KG1 (cell line): ENCODE data around the gene CLSTN1.
"Not testable (repeated sequence)": the region's sequence is repeated elsewhere in the genome, so short reads cannot be mapped to it uniquely, and the experiment has no call there.

Experiments
- DNase-seq: peaks from one replicate; lab custom pipeline; 2025; lab: John Stamatoyannopoulos, UW

CLSTN1 gene

DNA sequence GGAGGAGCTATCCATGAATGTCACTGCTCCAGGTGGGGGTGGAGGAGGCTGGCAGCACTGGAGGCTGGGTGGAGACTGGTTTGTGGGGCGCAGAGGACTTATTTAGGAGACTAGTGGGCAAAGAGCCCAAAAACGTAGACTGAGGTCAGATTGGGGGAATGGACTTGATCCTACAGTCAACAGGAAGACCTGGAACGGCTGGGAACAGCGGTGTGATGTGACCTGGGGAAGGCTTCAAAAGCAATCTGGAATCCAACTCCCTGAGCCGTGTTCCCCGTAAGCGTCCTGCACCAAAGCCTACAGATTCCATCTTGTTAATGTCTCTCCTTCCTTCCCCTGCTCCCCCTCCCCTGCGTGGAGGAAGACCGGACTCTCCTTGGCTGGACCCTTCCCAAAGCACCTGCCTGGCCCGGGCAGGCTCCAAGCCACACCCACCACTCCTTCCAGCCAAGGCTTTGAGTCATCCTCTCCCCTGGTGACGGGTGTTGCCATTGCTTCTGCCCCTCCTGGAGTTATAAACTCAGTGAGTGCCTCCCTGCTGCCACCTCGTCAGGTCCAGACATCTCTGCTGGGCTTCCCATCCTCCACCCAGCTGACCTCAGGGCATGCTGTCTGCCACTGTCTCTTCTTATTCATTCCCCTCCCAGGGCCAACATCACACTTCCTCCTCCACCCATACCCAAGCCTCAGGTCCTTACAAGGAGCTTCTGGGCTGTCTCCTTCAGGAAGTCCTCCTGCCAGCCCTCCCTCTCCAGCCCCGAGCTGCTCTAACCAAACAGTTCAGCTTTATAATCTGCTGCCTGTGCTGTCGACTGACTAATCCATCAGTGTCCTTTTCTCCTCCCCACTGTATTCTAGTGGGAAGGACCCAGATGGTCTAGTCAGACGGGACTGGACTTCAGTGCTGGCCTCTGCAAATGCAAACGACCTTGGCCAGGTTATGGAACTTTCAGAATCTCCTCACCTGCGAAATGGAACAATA, 1.6 kb upstream of the CLSTN1 start:
- DNase-seq, result no peak

DNA sequence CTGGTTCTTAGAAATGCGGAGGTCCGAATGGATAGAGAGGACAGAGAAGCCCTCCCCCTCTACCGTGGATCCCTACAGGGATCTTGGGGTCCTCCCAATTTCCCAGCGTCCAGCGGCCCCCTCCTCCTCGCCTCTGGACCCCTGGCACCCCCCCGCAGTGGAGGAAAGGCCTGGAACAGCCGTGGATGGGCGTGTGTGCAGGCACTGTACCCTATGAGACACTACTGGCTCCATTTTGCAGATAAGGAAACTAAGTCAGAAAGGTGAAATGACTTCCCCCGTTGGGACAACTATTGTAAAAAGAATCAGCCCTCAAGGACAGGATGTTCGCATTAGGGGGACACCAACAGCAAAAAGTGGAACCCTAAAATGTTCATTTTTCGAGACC, 931 bp upstream of the CLSTN1 start:
- DNase-seq, result no peak

DNA sequence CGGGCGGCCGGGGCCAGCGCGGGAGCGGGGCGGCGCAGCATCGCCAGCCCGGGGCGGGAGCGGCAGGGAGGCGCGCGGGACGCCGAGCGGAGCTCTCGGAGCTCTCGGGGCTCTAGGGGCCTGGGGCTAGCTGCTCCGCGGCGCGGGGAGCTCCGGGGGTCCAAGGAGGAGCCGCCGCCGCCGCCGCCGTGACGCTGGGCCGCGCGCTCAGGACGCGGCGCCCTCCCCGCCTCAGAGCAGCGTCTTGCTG, 147 bp downstream of the CLSTN1 start:
- no peak for DNase-seq

DNA sequence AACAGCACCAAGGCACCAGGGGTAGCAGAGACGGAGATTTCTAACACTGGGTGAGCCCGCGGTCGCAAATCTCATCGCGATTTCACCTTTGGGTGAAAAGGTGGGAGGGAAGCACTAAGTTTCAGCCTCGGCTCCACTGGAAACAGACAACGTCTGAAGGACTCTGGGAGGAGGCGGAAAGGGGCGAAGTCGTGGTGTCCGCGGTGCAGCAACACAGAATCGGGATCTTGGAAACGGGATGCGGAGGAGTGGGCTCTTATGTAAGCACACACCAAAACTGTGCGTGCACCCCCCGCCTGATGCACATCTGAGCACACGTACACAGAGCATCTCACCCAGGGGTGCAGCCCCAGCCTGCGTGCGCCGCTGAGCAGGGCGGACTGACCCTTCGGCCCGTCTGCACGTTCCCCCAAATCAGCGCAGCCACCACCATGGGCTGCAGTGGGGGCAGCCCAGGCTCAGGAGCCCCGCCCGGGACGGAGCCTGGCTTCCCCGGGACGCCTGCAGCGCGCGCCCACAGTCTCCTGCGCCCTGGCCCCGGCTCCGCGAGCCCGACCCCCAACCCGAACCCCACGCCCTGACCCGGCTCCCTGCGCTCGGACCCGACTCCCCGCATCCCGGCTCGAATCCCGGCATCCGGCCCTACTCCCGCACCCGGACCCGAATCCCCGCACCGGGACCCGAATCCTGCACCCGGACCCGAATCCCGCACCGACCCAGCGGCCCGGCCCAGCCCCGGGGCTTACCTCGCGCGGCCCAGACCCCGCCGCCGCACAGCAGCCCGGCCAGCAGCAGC, 670 bp downstream of the CLSTN1 start:
- DNase-seq, result no peak

DNA sequence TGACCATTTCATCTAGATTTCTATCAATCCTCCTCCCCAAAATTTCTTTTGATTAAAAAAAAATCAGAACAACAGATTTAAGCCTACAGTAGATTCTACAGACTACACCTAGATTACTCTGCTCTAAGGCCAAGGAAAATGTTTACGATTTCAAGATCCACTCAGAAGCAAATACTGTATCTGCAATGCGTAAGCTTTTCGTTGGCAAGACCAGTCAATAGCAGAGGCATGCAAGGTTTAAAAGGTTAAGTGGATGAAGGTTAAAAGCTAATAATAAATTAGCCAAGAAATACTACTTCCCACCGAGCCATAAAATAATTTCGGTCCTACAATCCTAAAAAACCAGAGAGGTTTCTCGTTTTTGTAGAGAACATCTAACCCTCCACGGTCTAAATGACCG, 1.3 kb downstream of the CLSTN1 start:
- DNase-seq, result no peak

DNA sequence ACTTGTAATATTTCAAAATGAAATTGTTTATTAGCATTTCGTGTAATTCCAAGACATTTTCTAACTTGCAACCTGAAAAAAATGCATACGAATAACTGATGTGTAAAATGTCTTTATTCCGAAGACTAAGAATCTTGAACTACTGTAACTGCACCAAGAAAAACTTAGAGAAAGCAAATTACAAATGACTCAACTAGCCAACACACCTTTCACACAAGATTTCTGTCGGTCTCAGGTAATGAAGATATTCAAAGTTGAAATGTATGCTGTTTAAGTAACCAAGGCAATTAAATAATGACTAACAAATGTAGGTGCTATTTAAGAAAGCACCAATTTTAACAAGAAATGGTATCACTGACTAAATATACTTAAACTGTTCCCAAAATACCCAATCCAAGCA, 2.1 kb downstream of the CLSTN1 start:
- no peak for DNase-seq

DNA sequence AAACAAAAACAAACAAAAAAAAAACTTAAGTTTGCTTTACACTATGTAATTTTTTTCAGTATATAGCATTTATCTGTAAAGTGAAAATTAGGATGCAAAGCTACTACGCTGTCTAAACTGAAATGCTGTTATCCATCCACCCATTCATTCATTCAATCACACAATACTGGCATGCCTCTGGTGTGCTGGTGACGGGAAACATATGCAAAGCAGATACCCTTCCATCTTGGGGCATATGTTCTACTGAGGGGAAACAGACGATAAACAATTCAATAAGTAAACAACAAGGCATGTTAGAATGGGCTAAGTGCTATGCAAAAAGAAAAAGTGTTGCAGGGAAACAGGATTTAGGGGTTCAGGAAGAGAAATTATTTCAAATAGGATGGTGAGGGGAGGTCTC, 3.2 kb downstream of the CLSTN1 start:
- DNase-seq, result no peak

DNA sequence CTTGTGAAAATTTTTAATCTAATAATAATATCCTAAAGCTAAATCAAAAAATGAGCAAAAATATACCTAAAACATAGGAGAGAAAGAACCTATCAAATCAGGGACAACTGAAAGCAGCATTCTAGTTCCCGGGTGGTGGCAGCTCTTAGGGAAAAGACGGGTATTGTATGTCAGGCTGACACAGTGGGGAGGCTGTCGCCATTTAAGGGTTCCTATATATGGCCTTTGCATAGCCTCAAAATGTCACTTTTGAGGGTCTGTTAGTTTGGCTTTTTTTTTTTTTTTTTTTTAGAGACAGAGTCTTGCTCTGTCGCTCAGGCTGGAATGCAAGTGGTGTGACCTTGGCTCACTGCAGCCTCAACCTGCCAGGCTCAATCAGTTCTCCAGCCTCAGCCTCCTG, 6.0 kb downstream of the CLSTN1 start:
- no peak for DNase-seq

DNA sequence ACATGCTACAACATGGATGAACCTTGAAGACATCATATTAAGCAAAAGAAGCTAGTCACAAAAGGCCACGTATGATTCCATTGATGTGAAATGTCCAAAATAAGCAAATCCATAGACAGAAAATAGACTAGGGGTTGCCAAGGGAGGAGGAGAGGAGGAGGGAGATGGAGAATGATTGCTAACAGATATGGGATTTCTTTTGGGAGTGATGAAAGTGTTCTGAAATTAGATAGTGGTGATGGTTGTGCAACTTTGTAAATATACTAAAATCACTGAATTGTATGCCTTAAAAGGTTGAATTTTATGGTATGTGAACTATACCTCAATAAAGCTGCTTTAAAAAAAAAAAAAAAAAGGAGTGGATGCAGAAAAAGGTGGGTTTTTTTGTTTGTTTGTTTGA, 7.6 kb downstream of the CLSTN1 start:
- no peak for DNase-seq

DNA sequence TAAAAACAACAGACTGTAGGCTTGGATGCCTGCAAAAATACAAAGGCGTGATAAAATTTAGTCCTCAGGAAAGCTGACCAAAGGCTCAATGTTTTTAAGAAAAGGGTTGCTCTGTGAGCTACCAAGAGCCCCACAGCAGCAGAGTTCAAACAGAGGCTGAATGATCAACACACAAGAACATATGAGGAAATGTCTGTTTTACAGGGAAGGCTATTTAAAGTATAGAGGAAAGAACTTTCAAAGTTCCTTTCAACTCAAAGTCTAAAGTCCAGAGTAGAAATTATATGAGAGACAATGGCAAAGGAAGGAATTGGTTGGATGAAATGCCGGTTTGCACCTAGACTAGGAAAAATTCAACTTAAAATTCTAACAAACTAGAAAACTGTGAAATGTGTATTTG, 8.6 kb downstream of the CLSTN1 start:
- no peak for DNase-seq

DNA sequence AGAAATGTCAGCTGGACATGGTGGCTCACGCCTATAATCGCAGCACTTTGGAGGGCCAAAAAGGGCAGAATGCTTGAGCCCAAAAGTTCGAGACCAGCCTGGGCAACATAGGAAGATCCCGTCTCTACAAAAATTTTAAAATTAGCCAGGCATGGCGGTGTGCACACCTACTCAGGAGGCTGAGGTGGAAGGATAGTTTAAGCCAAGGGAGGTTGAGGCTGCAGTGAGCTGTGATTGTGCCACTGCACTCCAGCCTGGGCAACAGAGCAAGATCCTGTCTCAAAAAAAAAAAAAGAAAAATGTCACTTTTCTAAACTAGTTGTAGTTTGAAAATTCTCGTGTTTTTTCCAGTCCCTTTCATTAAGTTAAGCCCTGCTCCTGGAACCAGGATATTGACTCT, 9.1 kb downstream of the CLSTN1 start:
- DNase-seq, result no peak

DNA sequence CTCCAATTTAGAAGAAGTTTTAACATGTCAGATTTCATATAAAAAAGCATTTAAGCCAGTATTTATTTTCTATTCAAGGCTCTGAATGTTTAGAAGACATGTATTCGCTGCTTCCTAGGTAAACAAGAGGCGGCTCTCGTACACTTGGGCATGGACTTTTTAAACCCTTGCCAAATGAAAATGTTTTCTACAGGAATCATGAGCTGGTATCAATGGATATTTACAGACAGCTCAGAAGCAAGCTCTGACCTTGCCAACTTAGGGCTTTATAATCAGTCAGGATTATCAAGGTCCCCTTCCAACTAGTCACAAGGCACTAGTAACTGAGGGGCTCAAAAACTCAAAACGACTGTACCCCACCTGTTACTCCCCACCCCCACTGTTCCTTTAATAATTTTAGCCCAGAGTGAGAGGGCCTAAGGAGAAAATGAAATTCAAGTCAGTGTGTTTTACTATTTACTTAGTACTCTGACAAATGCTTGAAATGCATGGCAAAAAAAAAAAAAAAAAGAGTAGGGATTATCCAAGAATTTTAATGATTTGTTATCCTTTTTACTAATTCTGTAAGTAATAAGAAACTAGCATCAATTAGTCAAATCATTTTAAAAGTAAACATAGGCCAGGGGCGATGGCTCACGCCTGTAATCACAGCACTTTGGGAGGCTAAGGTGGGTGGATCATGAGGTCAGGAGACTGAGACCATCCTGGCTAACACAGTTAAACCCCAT, 12.4 kb downstream of the CLSTN1 start:
- no peak for DNase-seq

DNA sequence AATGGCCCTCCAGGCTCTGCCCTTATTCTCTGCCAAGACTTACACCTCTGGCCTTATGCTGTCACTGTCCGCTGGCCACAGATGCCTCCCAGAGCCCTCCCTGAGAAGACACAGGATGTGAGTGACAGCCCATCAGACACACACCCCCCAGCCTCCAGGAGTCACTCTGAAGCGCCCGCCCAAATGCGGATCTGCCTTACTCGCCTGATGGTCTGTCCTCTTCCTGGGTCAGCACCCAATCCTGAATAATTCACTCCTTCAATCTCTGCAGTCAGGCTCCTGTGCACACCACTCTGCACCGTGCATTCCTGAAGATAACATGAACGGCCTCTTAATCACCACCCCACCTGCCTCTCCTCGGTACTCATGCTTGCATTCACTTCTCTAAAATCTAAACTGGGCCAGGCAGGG, 14.7 kb downstream of the CLSTN1 start:
- no peak for DNase-seq

DNA sequence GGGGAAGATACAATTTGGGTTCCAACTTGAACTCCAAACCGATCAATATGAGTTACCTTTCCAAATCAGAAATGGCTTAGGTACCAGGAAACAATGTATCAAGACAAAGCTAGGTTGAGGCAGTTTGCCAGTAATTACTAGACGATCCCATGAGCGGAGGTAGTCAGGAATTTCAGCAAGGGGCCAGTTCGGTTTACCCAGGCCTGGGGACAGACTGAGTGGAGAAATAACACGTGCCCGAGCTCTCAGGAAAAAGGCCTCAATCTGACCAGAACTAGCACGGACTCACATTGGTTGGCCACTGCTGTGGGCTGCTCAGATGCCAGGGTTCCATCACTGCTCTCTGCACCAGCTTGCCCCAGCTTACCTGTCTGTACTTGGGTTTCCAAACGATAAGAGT, 15.3 kb downstream of the CLSTN1 start:
- no peak for DNase-seq

DNA sequence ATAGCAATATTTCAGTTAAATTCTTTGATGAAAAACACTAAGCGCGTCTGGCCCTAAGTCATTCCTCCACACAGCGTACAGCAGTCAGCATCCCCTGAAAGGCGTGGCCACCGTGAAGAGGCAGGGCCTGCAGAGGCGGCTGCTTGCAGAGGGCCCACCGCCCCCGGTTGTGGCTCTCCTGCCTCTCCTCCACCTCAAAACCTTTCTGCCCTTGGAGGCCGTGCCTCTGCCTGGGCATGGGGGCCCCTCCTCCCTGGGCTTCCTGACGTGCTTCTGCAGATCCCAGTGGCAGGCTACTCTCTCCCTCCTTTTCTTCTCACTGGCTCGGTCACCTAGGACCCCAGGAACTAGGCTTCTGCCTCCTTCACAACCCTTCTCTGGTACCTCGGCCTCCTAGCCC, 16.2 kb downstream of the CLSTN1 start:
- DNase-seq, result no peak

DNA sequence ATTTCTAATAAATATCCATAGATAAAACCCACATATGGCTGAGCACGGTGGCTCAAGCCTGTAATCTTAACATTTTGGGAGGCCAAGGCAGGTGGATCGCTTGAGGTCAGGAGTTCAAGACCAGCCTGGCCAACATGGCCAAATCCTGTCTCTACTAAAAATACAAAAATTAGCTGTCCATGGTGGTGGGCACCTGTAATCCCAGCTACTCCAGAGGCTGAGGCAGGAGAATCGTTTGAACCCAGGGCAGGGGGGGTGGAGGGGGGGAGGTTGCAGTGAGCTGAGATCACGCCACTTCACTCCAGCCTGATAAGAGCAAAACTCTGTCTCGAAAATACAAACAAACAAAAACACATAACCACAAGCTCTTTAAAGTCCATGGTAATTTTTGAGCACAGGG, 17.8 kb downstream of the CLSTN1 start:
- not testable (repeated sequence) for DNase-seq

DNA sequence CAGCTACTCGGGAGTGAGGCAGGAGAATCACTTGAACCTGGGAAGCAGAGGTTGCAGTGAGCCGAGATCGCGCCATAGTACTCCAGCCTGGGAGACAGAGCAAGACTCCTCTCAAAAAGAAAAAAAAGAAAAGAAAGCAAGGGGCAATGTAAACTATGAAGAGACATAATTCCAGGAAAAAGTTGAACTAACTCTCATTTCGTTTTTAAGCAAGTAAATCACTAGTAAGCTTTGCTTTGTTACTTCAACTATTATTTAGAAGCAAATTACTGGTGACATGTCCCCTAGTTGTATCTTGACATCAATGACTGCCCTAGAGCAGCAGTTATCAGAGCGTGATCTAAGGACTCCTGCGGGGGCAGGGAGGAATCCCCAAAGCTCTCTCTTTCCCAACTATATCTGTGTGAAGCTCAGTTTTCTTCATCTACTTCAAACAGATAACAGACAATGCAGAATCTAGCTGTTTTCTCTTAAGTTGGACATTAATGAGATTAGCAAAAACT, 18.7 kb downstream of the CLSTN1 start:
- DNase-seq, result no peak

DNA sequence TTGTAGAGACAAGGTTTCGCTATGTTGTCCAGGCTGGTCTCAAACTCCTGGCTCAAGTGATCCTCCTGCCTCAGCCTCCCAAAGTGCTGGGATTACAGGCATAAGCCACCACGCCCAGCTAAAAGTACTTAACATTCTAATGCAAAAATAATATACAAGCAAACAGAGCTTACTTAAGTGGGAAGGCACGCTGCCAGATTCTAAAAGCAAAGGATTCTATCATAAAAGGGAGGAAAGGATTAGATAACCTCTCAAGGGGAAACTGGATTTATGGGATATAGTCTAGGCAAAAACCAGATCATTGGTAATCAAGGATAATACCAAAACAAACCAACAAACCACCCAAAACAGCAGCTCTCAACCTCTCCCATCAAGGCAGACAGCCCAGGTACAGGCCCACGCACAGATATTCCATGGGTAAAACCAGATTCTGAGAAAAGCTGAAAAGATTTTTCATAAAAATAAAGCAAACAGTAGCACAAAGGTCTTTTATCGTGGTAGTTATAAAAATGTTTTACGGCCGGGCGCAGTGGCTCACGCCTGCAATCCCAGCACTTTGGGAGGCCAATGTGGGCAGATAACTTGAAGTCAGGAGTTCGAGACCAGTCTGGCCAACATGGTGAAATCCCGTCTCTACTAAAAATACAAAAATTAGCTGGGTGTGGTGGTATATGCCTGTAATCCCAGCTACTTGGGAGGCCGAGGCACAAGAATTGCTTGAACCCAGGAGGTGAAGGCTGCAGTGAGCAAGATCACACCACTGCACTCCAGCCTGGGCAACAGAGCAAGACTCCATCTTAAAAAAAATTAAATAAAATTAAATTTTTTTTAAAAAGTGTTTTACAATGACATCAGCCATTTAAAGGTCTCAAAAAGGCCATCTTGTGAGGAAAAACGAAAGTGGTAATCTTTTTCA, 20.5 kb downstream of the CLSTN1 start:
- not testable (repeated sequence) for DNase-seq

DNA sequence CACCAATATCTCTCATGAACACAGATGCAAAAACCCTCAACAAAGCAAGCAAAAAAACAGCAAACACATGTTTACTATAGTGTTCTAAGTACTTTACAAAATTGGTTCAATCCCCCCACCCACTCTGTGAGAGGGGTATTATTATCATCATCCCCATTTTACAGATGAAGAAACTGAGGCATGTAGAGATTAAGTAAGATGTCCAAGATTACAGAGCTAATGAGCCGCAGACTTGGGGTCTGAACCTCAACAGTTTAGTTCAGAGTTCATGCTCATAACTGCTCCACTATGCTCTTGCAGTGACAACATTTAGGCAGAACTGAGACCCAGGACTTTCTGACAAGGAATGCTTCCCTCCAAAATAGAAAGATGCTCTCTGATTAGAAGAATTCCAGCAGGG, 21.9 kb downstream of the CLSTN1 start:
- no peak for DNase-seq

DNA sequence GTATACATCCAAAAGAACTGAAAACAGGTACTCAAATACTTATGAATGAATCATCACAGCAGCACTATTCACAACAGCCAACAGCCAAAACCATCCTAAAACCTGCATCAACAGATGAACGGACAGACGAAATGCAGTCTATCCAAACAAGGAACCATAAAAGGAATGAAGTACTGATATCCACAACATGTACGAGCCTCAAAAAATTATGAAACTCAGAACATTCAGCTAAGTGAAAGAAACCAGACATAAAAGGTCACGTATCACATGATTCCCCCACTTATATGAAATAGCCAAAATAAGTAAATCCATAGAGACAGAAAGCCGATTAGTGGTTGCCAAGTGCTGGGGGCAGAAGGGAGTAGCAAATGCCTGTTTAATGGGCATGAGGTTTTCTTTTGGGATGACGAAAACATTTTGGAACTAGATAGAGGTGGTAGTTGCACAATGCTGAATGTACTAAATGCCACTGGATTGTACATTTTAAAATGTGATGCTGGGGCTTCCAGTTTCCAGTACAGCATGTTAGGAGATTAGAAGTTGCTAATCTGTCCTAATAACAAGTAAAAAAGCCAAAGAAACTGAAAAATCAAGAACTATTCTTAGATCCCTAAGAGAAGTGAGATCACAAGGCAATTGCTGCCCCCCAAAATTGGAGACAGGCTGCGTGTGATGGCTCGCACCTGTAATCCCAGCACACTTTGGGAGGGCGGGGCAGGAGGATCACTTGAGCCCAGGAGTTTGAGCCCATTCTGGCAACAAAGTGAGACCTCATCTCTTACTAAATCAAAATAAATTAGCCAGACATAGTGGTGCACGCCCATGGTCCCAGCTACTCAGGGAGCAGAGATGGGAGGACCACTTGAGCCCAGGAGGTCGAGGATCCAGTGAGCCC, 25.3 kb downstream of the CLSTN1 start:
- no peak for DNase-seq

DNA sequence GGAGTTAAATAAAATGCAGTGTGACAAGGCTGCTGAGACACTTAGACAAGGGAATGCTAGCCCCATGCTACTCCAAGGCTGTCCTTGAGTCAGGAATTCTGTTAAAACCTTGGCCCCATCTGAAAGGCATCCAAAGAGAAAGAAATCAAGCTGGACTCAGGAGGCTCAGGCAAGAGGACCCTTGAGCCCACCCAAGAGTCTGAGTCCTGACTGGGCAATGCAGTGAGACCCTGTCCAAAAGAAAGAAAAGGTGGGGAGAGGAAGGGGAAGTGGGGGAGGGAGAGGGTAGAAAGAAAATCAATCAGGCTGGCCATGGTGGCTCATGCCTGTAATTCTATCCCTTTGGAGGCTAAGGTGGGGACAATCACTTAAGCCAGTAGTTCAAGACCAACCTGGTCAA, 26.7 kb downstream of the CLSTN1 start:
- no peak for DNase-seq
